Smooth muscle cell (in vitro differentiated cells): ENCODE results near the gene RCOR3. TPM values are rescaled to one million over a fixed set of nuclear protein-coding genes. Genes with fewer than 3 reads are reported as not detected.

Experiments used
- polyA plus RNA-seq: library from polyadenylated mRNA; unstranded; fragments of >200 nt; fragmentation: Nextera tagmentation; extraction: Ambion mirVana; gene quantifications from 2 replicates; pipeline ENCODE4 v1.2.1, GENCODE V29; 2016
- total RNA-seq: library from RNA; depleted of rRNA; stranded (reverse); fragments of >200 nt; gene quantifications from 2 replicates; pipeline ENCODE4 v1.2.3, GENCODE V29; 2014

Gene RCOR3
- total and polyA plus RNA-seq, 2 experiments from 2014 or later = 22.5 to 27.7 TPM

Other genes starting within 250 kb of the RCOR3 start
- gene KCNH1, start 125.2 kb upstream of the RCOR3 start, total RNA-seq = 0.58 and 1.9 TPM in 2 replicates
- gene KCNH1, start 125.2 kb upstream of the RCOR3 start, polyA plus RNA-seq = 0.30 and 0.71 TPM in 2 replicates
- 15.0 and 18.7 TPM in 2 replicates for gene TRAF5, start 67.5 kb downstream of the RCOR3 start, total RNA-seq
- 6.1 and 10.2 TPM in 2 replicates for gene TRAF5, start 67.5 kb downstream of the RCOR3 start, polyA plus RNA-seq
- gene RD3, start 232.8 kb downstream of the RCOR3 start, total RNA-seq = not detected in 2 replicates
- not detected in 2 replicates for gene RD3, start 232.8 kb downstream of the RCOR3 start, polyA plus RNA-seq